Aorta (tissue), 5 donors: ENCODE measurements around the gene TMEM69. TPM values are rescaled to one million over a fixed set of nuclear protein-coding genes. Genes with fewer than 3 reads are reported as not detected.
"Not testable (repeated sequence)": the region's sequence is repeated elsewhere in the genome, so short reads cannot be mapped to it uniquely, and the experiment has no call there.

Experiments
- ATAC-seq: fragments of 200-7000 bp; cut with Tn5 transposase; one replicate; pipeline ENCODE4 v1.9.1; 2022; ENCODE audit warnings: moderate library complexity; ENCODE audit not compliant: low FRiP score
- DNase-seq, 2 donors: peaks; one replicate each; pipeline ENCODE4 v3.0.0-alpha.2; 2020
- H3K27ac ChIP-seq, 2 donors: one replicate each; pipeline ENCODE4 v1.5.1; 2013; ENCODE audit warnings: low read length in 2 of 2, mild to moderate bottlenecking in 2 of 2, moderate library complexity in 2 of 2, control low read depth in 1 of 2, inconsistent platforms in 1 of 2, low read depth in 1 of 2
- H3K27me3 ChIP-seq, 2 donors: one replicate each; pipeline ENCODE4 v1.6.1; 2013; ENCODE audit warnings: control low read depth in 1 of 2, low read length in 1 of 2, mild to moderate bottlenecking in 1 of 2, moderate library complexity in 1 of 2; ENCODE audit not compliant: insufficient read depth in 2 of 2, control insufficient read depth in 1 of 2
- H3K36me3 ChIP-seq, 2 donors: one replicate each; pipeline ENCODE4 v1.6.1; 2013; ENCODE audit warnings: control low read depth in 1 of 2, low read length in 1 of 2, mild to moderate bottlenecking in 1 of 2; ENCODE audit not compliant: insufficient read depth in 2 of 2, control insufficient read depth in 1 of 2
- H3K4me1 ChIP-seq, 2 donors: one replicate each; pipeline ENCODE4 v1.6.1; 2013; ENCODE audit warnings: low read length in 2 of 2, control low read depth in 1 of 2, mild to moderate bottlenecking in 1 of 2, moderate library complexity in 1 of 2; ENCODE audit not compliant: insufficient read depth in 2 of 2, control insufficient read depth in 1 of 2
- H3K4me3 ChIP-seq, 2 donors: one replicate each; pipeline ENCODE4 v1.5.1; 2013; ENCODE audit warnings: low read length in 2 of 2, control low read depth in 1 of 2, mild to moderate bottlenecking in 1 of 2
- H3K9me3 ChIP-seq: one replicate; pipeline ENCODE4 v1.6.1; 2013; ENCODE audit warnings: mild to moderate bottlenecking, low read length; ENCODE audit not compliant: control insufficient read depth
- WGBS, 2 donors: extraction: QIAGEN DNeasy Blood & Tissue Kit; methylation state at CpG; one replicate each; pipeline ENCODE4 v1.1.7; 2013; 5-methylcytosine and 5-hydroxymethylcytosine counted together
- intact Hi-C, 2 donors: fragments of 100-400 bp; cut with DNase I; formaldehyde crosslinking; loops; one replicate each; pipeline versions ENCODE4 v1.14.2 to v1.15.0; 2022
- polyA plus RNA-seq, 2 donors: library from polyadenylated mRNA; stranded (reverse); fragments of 200-250 nt; gene quantifications; one replicate each; pipeline ENCODE4 v1.2.3, GENCODE V29; 2013
- total RNA-seq, 2 donors: library from RNA; stranded (reverse); fragmentation: NEBNext Ultra II Directional; extraction: Animal tissue kit (Norgen Biotek cat#: 25700); gene quantifications; one replicate each; pipeline ENCODE4 v1.2.1, GENCODE V29; 2021
- donor health status: healthy with polysubstance abuse.
- donor health status: Bipolar disorder and iron deficiency.
- donor health status: DM: no; HTN: no; CAD: no.
- donor health status: DM: no; HTN: no; CAD: no.
- donor health status: DM: yes; HTN: yes; CAD: no.

The TMEM69 gene
- total and polyA plus RNA-seq, 4 donors: 10.4 to 18.9 (median 15.7) TPM

- Histone ChIP-seq H3K36me3 (no peaks in the 10 kb centered on the region), H3K27ac (no peak overlapping the region), H3K9me3 (no peaks in the 10 kb centered on the region), H3K4me1 (no peaks in the 10 kb centered on the region), H3K4me3 (no peak overlapping the region), H3K27me3 (no peaks in the 10 kb centered on the region)
- ATAC-seq (no peak), DNase-seq (no peak)
- intact Hi-C loops: no loop called here
- 90 to 93% methylated on average over 3 of the region's 3 CpGs for WGBS, 2 donors
Observed at GRCh38 chr1:45716700-45717099, 28.7 kb downstream of the TMEM69 start.

GRCh38 chr1:45717386-45717785 lies 29.4 kb downstream of the TMEM69 start:
- H3K9me3 ChIP-seq, H3K4me1 ChIP-seq, ATAC-seq, intact Hi-C loops, H3K4me3 ChIP-seq, DNase-seq, H3K27ac ChIP-seq, H3K36me3 ChIP-seq, H3K27me3 ChIP-seq: not testable (repeated sequence)
- 66 to 67% methylated on average over 8 of the region's 8 CpGs for WGBS, 2 donors

- no peaks in the 10 kb centered on the region for H3K9me3 ChIP-seq
- no peak overlapping the region for H3K27ac ChIP-seq
- ATAC-seq (no peak), DNase-seq (no peak)
- H3K36me3 ChIP-seq: no peaks in the 10 kb centered on the region
- H3K4me3 ChIP-seq: no peak overlapping the region
- intact Hi-C loops: no loop called here
- WGBS, 2 donors: 93 to 100% methylated on average over 1 of the region's 1 CpG
- no peaks in the 10 kb centered on the region for H3K4me1 ChIP-seq
- no peaks in the 10 kb centered on the region for H3K27me3 ChIP-seq
Observed at GRCh38 chr1:45718289-45718688, 30.3 kb downstream of the TMEM69 start.

GRCh38 chr1:45721207-45721606 lies 33.2 kb downstream of the TMEM69 start:
- Histone ChIP-seq H3K27me3 (no peaks in the 10 kb centered on the region), H3K27ac (no peak overlapping the region), H3K4me3 (no peak overlapping the region), H3K4me1 (no peaks in the 10 kb centered on the region), H3K9me3 (no peaks in the 10 kb centered on the region), H3K36me3 (no peaks in the 10 kb centered on the region)
- DNase-seq (no peak), ATAC-seq (no peak)
- intact Hi-C loops: no loop called here
- WGBS, 2 donors: 52 to 85% methylated on average over 1 of the region's 1 CpG

- WGBS, 2 donors: 97 to 99% methylated on average over 3 of the region's 3 CpGs
- H3K4me1 ChIP-seq: no peaks in the 10 kb centered on the region
- no peak for ATAC-seq
- no peaks in the 10 kb centered on the region for H3K36me3 ChIP-seq
- intact Hi-C loops: no loop called here
- no peak overlapping the region for H3K4me3 ChIP-seq
- no peak for DNase-seq
- H3K9me3 ChIP-seq: no peaks in the 10 kb centered on the region
- H3K27ac ChIP-seq: no peak overlapping the region
- no peaks in the 10 kb centered on the region for H3K27me3 ChIP-seq
Observed at GRCh38 chr1:45722809-45723208, 34.8 kb downstream of the TMEM69 start.

- DNase-seq: no peak
- H3K36me3 ChIP-seq: no peaks in the 10 kb centered on the region
- intact Hi-C loops: no loop called here
- H3K4me3 ChIP-seq: no peak overlapping the region
- no peaks in the 10 kb centered on the region for H3K9me3 ChIP-seq
- no peaks in the 10 kb centered on the region for H3K27me3 ChIP-seq
- no peak for ATAC-seq
- H3K4me1 ChIP-seq: no peaks in the 10 kb centered on the region
- no peak overlapping the region for H3K27ac ChIP-seq
Observed at GRCh38 chr1:45723248-45723930, 35.4 kb downstream of the TMEM69 start.

- DNase-seq, H3K36me3 ChIP-seq, H3K27ac ChIP-seq, H3K4me1 ChIP-seq, H3K9me3 ChIP-seq, ATAC-seq, H3K4me3 ChIP-seq, H3K27me3 ChIP-seq, intact Hi-C loops: not testable (repeated sequence)
- 98 to 99% methylated on average over 9 of the region's 9 CpGs for WGBS, 2 donors
Observed at GRCh38 chr1:45726007-45726406, 38.0 kb downstream of the TMEM69 start.

GRCh38 chr1:45730075-45730779 lies 42.2 kb downstream of the TMEM69 start:
- H3K36me3 ChIP-seq: peaks cover 0 to 2% of the 10 kb centered on the region in 2 donors
- DNase-seq (no peak), ATAC-seq (no peak)
- no peaks in the 10 kb centered on the region for H3K4me1 ChIP-seq
- no peaks in the 10 kb centered on the region for H3K27me3 ChIP-seq
- no peak overlapping the region for H3K4me3 ChIP-seq
- H3K27ac ChIP-seq: no peak overlapping the region
- 78 to 79% methylated on average over 3 of the region's 3 CpGs for WGBS, 2 donors
- intact Hi-C loops: no loop called here
- no peaks in the 10 kb centered on the region for H3K9me3 ChIP-seq

- H3K27ac ChIP-seq: no peak overlapping the region
- no peaks in the 10 kb centered on the region for H3K4me1 ChIP-seq
- no peak for ATAC-seq
- H3K9me3 ChIP-seq: no peaks in the 10 kb centered on the region
- DNase-seq: no peak
- no peak overlapping the region for H3K4me3 ChIP-seq
- no peaks in the 10 kb centered on the region for H3K27me3 ChIP-seq
- peaks cover 0 to 2% of the 10 kb centered on the region in 2 donors for H3K36me3 ChIP-seq
- WGBS, 2 donors: 93 to 99% methylated on average over 1 of the region's 1 CpG
- intact Hi-C loops: no loop called here
Observed at GRCh38 chr1:45730780-45731319, 42.9 kb downstream of the TMEM69 start.
